22Rv1 (cell line): Measurements from ENCODE around the gene ZNF274.

Experiments used
- ZFX ChIP-seq: fragments of 450-650 bp; IDR thresholded peaks from 2 replicates; pipeline ENCODE4 v1.6.1; 2017; ENCODE audit warnings: antibody characterized with exemption, borderline replicate concordance
- TF ChIP-seq, protein P1 (sequence below): fragments of 450-650 bp; IDR thresholded peaks from 2 replicates; pipeline ENCODE4 v1.5.1; 2017; ENCODE audit warnings: mild to moderate bottlenecking

GRCh38 chr19:58262922-58263296 is 80.0 kb downstream of the ZNF274 start:
- TF ChIP-seq, protein P1, sequence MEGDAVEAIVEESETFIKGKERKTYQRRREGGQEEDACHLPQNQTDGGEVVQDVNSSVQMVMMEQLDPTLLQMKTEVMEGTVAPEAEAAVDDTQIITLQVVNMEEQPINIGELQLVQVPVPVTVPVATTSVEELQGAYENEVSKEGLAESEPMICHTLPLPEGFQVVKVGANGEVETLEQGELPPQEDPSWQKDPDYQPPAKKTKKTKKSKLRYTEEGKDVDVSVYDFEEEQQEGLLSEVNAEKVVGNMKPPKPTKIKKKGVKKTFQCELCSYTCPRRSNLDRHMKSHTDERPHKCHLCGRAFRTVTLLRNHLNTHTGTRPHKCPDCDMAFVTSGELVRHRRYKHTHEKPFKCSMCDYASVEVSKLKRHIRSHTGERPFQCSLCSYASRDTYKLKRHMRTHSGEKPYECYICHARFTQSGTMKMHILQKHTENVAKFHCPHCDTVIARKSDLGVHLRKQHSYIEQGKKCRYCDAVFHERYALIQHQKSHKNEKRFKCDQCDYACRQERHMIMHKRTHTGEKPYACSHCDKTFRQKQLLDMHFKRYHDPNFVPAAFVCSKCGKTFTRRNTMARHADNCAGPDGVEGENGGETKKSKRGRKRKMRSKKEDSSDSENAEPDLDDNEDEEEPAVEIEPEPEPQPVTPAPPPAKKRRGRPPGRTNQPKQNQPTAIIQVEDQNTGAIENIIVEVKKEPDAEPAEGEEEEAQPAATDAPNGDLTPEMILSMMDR: no peak
- TF ChIP-seq ZFX: no peak
